Mucosa of gallbladder (tissue), 1 donor: ENCODE data around the gene KLRD1. TPM values are rescaled to one million over a fixed set of nuclear protein-coding genes. Genes with fewer than 3 reads are reported as not detected.
"Not testable (repeated sequence)": the region's sequence is repeated elsewhere in the genome, so short reads cannot be mapped to it uniquely, and the experiment has no call there.

Experiments used
- DNase-seq: peaks from one replicate; pipeline ENCODE4 v3.0.0-alpha.2; 2020; ENCODE audit warnings: low spot score
- total RNA-seq: library from RNA; stranded (reverse); gene quantifications from one replicate; pipeline ENCODE4 v1.2.1, GENCODE V29; 2021
- donor health status: DM: no; HTN: no; CAD: no.

Gene KLRD1
- total RNA-seq, 1 donor from 2014 or later = 1.8 TPM

DNA sequence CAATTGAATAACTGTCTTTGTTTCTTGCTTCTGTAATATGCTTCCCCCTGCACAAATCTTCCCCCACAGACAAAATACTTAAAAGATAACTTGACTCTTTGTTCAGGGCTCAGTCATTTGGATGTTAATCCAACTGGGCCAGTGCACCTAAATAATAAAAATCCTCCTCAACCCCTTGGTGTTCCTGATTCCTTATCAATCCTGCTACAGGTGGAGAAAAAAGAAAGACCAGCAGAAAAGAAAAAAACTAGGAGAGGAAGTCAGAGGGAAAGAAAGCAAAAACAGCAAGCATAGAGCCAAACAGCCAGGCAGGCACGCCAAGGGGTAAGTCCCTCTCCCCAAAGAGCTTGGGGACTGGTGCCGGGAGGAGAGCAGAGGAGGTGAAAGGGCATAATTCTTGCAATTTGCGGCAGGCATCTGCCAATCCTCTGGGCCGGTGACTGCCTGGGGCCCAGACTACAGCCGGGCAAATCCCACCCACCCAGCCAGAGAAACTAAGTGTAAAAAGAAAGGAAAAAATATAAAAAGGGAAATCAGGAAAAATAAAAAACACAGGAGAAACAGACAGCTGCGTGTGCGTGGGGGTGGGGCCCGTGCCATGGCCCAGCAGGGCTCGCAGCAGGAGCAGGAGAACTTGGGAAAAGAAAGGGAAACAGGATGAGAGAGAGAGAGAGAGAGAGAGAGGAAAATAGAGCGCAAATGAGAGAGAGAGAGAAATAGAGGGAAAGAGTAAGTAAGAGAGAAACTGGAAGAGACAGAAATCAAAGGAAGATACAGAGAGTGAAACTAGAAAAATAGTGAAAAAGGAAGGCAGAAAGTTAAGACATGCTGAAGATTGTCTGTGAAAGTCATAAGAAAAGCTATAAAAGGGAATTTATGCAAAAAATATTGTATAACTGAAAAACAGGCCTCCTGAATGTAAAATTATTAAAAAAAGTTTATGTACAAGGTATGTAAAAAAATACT is 60.8 kb downstream of the KLRD1 start:
- no peak for DNase-seq

DNA sequence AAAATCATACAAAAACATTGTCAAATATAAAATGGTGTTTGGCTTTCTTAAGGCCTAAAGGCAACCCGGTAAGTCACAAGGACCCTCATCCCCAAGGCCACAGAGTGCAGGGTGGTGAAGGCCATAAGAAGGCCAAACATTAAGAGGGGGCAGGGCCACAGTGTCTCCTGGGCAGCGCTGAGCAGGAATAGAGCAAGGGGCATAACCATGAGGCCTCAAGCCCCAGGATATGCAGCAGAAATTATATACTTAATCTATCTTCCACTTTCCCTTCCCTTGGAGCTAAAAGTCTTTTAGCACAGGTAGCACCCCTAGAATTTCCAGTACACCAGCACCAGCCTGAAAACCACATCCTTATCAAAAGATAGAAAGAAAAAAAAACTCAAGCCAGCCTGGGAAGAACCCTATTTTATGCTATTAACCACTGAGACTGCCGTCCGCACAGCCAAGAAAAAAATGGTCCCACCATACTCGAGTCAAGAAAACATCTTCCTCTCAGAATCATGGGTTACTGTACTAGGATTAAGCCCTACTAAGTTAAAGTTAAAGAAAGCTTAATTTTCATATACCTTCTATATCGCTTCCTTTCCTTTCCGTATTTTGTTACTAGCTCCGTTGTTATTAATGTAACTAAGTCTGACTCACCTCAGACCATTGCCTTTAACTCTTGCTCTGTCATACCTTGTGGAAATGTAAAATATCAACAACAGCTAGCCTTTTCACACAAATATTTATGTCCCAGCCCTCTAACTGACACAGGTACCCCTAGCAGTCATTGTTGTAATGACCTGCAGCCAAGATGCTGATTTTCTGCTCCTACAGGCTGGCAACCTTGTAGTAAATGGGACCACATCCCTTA is 62.1 kb downstream of the KLRD1 start:
- no peak for DNase-seq

DNA sequence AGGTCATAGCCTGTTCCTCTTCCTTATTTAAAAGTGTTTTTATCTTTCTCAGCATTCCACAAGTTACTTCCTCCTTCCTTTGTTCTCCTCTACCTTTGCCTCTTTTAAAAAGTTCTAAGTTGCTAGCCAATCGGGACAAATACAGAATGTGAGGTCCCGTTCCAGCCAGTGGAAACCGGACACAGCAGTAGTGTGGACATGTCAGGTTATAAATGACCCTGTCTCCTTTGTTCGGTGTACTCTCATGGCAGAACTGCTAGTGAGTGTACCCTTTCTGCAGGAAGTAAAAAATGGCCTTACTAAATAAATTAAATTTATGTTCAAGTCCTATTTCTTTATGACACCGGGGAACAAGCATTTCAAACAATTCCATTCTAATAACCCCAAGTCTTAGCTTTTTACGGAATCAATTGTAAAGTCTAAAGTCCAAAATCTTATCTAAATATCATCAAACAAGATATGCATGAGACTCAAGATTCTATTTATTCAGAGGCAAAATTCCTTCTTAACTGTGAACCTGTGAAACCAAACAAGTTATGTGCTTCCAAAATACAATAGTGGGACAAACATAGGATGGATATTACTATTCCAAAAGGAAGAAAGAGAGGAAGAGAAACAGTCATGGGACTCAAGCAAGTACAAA is 64.3 kb downstream of the KLRD1 start:
- not testable (repeated sequence) for DNase-seq

DNA sequence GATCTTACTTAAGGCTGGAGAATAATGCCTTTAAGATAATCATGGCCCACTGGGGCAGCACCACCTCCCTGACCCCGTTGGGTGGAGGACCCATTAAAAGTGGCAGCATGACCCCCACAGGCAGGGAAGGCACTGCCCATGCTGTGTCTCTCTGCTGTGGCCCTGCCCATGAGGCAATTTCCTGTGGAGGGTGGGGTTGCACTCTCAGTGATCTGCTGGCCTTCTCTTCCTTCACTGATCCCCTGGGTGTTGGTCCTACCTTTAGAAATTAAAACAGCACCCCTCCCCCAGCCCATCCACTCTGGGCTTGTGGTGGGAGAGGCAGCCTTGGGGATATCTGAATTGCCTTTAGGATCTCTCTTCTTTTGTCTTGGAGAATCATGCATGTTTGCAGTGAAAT is 64.9 kb downstream of the KLRD1 start:
- no peak for DNase-seq

DNA sequence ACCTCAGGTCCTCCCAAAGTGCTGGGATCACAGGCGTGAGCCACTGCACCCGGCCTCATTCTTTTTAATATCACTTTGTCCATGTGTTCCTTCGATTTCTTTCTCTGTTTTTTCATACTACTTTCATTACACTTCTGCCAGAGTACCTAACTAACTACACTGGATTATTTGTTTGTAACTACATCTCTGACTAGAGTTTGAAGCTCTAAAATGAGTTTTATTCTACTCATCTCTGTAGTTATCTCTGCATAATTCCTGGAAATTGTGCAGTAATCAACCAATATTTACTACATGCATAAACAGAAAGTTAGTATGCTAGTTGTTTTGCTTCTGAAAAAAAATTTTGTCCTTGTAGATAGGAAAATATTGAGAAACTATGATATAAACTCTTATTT is 67.0 kb downstream of the KLRD1 start:
- no peak for DNase-seq

DNA sequence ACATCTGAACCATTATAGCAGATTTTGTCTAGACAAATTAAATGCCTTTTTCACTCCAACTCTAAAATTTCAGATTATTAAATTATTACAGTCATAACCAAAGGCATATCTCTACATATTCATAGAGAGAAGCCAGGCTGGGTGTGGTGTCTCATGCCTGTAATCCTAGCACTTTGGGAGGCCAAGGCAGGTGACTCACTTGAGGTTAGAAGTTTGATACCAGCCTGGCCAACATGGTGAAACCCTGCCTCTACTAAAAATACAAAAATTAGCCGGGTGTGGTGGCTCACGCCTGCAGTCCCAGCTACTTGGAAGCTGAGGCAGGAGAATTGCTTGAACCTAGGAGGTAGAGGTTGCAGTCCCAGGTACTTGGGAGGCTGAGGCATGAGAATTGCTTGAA is 71.1 kb downstream of the KLRD1 start:
- DNase-seq = not testable (repeated sequence)

Other genes with a start within 250 kb of the KLRD1 start
- gene CLEC1A, start 208.9 kb upstream of the KLRD1 start, total RNA-seq = 3.5 TPM
- gene CLEC7A, start 177.7 kb upstream of the KLRD1 start, total RNA-seq = 10.8 TPM
- gene OLR1, start 135.7 kb upstream of the KLRD1 start, total RNA-seq = 10.1 TPM
- gene TMEM52B, start 128.8 kb upstream of the KLRD1 start, total RNA-seq = 0.86 TPM
- 154 TPM for gene GABARAPL1, start 95.0 kb upstream of the KLRD1 start, total RNA-seq
- 5.0 TPM for gene KLRK1, start 82.2 kb downstream of the KLRD1 start, total RNA-seq
- gene KLRC4, start 101.9 kb downstream of the KLRD1 start, total RNA-seq = 1.1 TPM
- gene KLRC3, start 112.7 kb downstream of the KLRD1 start, total RNA-seq = not detected
- 0.32 TPM for gene KLRC2, start 128.1 kb downstream of the KLRD1 start, total RNA-seq
- 0.95 TPM for gene KLRC1, start 145.5 kb downstream of the KLRD1 start, total RNA-seq
- gene EIF2S3B, start 198.0 kb downstream of the KLRD1 start, total RNA-seq = 2.6 TPM